GM18519 (cell line): ENCODE data around the gene MYO1D.
"Not testable (repeated sequence)": the region's sequence is repeated elsewhere in the genome, so short reads cannot be mapped to it uniquely, and the experiment has no call there.

Source experiments
- ATAC-seq: cut with Tn5 transposase; IDR thresholded peaks from one replicate; pipeline ENCODE4 v1.9.1; 2021; ENCODE audit warnings: mild to moderate bottlenecking, moderate library complexity; ENCODE audit not compliant: unreplicated experiment, low FRiP score

The MYO1D gene

GRCh38 chr17:32821987-32822934 is 54.7 kb downstream of the MYO1D start:
- ATAC-seq, result not testable (repeated sequence)

- no peak for ATAC-seq
These were observed 56.5 kb downstream of the MYO1D start for GRCh38 chr17:32820440-32820839.

- no peak for ATAC-seq
These were observed 57.1 kb downstream of the MYO1D start for GRCh38 chr17:32819787-32820186.

- ATAC-seq, result no peak
These were observed 57.9 kb downstream of the MYO1D start for GRCh38 chr17:32819035-32819434.

GRCh38 chr17:32815460-32815859 is 61.5 kb downstream of the MYO1D start:
- ATAC-seq, result no peak

- ATAC-seq, result no peak
These were observed 62.1 kb downstream of the MYO1D start for GRCh38 chr17:32814836-32815235.

DNA sequence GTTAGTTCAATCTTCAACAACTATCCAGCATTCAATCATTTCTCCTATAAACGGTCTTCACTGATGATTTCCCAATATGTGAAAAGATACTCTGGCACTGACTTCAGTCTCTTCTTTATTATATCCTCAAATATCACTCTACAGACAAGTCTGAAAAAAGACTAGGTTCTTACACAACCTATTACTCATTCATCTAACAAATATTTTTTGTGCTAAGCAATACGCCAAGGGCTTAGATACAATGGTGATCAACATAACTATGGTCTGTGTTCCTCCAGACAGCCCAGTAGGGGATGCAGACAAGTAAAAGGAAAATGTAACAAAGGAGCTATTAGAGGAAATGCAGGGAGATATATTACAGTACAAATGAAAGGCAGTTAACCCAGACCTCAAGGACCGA is 63.9 kb downstream of the MYO1D start:
- no peak for ATAC-seq

GRCh38 chr17:32810690-32811089 is 66.2 kb downstream of the MYO1D start:
- ATAC-seq, result no peak

DNA sequence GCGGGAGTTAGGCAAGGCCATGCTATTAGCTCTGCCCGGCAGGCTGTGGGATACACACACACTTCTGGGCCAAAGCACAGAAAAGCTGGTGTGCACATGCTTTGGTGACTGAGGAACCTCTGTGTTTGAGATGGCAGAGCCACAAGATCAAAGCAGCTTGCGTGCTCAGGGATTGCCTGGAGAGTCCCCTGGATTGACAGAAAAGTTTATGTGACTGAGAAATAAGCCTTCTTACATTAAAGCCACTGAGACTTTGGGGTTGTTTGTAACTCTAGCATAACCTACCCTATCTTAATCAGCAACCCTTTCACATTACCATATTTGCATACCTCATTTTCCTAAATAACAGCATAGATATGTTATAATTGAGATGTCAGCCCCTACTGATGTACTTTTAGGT is 69.3 kb downstream of the MYO1D start:
- ATAC-seq, result no peak

DNA sequence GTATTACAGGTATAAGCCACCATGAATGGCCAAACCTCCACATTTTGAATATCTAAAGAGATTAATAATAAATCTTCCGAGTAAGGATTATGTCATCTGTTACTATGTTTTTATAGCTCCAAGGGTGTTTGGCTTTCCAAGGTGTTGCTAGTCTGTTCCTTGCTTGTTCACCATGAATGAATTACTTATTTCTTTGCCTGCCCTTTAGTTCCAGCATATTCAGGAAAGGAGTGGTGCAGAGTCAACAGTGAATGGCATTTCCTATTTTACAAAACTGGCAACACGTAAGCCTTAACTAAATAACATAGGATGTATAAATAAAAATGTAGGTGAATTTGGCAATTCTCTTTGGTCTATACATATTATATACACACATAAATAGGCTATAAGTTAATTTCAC is 70.3 kb downstream of the MYO1D start:
- no peak for ATAC-seq

DNA sequence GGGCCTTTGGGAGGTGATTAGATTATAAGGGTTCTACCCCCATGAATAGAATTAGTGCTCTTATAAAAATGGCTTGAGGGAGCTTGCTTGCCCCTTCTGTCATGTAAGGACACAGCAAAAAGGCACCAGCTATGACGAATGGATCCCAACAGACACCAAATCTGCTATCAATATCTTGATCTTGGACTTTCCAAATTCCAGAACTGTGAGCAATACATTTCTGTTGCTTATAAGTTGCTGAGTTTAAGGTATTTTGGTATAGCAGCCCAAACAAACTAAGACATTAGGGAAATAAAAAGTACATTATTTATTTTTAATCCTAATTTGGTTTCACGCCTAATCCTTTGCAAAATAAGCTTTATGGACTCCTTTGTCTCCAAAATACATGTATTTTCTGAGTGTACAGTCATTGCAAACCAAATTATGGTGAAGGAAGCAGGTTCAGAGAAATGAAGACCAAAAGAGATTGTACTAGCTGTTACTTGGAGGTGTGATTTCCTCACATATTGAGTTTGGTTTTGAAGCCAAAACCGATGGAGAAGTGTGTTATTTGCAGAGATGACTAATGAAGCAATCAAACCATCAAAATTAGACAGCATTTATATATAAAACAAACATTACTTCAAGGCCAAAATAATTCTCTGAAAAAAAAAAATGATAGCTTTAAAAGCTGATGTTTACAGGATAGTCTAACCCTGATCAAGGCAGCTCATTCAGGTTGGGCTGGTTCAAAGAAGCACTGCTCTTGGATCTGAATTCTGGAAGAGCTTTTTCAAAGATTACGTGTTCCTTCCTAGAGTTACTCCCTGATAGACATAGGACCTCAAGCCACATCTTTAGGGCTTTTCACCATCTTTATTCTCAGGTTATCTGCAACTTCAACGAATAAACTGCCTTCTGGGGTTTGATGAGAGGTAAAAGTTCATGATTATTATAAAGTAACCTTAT is 71.6 kb downstream of the MYO1D start:
- ATAC-seq, result no peak

- ATAC-seq, result no peak
These were observed 73.4 kb downstream of the MYO1D start for GRCh38 chr17:32803544-32803943.

DNA sequence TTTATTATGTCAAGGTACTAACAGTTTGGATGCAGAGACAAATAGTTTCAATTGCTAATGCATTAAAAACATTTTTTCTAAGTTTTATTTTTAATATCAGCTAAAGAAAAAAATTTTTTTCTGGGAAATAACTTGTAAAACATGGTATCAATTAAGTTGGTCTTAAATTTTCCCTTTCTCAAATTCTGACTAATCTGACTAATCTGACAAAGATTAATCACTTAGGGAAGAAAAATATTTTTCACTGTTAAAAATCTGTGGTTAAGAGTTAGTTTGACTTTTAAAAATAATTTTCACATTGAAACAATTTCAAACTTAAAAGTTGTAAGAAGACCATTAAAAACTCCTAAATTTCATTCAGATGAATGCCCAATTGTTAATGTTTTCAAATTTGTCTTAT is 74.6 kb downstream of the MYO1D start:
- ATAC-seq, result no peak

DNA sequence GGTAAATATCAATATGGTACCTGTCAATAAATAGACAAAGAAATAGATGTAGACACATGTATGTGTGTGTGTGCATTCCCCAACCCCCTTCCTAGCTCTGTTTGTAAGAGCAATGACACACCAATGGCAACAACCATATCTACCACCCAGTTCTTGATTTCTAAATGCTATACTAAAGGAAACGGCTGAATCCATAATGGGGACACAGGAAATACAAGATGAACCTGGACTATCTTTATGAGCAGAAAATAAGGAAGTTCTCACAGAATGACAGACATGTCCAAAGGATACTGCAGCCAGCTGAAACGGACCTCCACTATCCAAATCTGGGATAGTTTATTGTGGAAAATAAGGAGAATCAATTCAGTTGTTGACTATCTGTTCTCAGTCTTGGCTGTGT is 75.3 kb downstream of the MYO1D start:
- no peak for ATAC-seq

GRCh38 chr17:32801193-32801592 is 75.7 kb downstream of the MYO1D start:
- ATAC-seq, result no peak

DNA sequence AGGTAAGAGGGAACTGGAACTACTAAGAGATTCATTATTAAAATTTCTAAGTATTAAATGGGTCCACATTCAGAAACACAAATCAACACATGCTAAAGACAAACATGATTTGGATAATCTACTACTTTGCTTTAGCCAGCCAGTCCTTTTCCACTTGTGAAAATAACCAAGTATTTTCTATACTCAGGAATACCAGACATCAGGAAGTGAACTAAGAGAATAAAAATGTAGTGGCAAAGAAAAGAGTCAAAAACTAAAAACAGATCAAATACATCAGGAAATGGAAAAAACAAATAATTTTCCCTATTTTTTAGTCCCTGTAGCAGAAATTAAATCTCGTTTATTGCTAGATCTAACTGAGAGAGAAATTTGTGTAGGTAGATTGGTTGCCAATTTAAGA is 78.0 kb downstream of the MYO1D start:
- ATAC-seq, result no peak

DNA sequence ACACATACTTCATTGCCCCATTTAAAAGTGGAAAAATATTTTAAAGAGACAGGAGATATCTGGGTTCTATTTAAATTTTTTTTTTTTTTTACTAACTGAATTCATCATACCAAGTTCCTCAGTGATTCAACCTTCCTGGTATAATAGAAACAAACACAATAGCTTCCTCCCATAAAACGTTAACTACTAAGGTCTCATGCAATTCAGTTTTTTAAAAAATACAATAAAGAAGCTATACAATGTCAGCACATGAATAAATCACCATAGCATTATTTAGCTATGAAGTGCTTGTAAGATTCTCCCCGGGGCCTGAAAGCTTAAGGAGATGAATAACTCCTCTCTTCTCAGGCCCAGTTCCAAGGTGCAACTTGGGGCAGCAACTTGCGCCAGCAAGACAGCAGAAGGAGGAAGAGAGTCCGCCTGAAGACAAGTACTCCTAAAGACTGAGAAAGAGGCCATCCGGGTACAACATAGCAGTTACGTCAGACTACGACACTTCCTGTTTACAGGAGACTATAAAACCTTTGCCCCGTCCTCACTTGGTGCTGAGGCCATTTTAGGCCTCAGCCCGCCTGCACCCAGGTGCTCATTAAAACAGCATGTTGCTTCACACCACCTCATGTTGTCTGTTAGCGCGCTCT is 81.5 kb downstream of the MYO1D start:
- no peak for ATAC-seq

DNA sequence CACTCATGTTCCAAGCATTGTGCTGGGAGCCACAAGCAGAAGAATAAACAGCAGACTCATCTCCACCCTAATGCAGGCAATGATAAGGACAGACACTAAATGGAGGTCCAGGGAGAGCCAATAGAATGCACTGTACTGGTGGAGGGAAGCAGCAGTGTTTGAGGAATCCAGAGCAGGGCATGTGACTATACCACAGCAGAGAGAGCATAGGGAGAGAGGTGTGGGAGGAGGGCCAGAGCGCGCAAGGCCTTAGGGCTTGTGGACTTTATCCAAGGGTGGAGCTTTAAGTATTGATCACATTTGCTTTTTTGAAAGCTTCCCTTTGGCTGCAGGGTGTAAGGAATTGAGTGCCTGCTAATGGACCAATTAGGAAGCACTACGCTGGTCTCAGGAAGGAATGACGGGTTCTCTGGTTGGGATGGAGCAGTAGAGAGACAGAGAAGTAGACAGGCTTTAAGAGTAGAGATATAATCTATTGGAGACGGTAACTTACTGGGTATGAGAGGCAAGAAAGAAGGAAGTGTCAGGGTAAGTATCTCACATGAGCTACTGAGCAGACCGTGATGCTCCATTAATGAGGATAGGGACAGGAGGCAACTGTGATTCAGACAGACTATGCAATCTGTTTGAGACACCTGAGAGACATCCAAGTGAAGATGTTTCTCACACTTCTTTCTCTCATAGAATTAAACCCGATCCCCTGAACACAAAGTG is 82.2 kb downstream of the MYO1D start:
- no peak for ATAC-seq

- no peak for ATAC-seq
These were observed 83.1 kb downstream of the MYO1D start for GRCh38 chr17:32793841-32794240.

GRCh38 chr17:32792207-32792606 is 84.7 kb downstream of the MYO1D start:
- no peak for ATAC-seq
